Vagina (tissue), 2 donors: ENCODE measurements around the gene ZNF521. TPM values are rescaled to one million over a fixed set of nuclear protein-coding genes. Genes with fewer than 3 reads are reported as not detected.

Experiments
- DNase-seq, 2 donors: peaks; one replicate each; pipeline ENCODE4 v3.0.0-alpha.2; 2017; ENCODE audit errors: extremely low spot score in 2 of 2
- H3K27ac ChIP-seq: fragments of 200-600 bp; sonication (generic); one replicate; pipeline ENCODE4 v1.5.1; 2019
- H3K27me3 ChIP-seq: fragments of 200-600 bp; sonication (generic); one replicate; pipeline ENCODE4 v1.5.1; 2019
- H3K36me3 ChIP-seq, 2 donors: fragments of 200-600 bp; sonication (generic); one replicate each; pipeline ENCODE4 v1.5.1; 2017 to 2019
- H3K4me1 ChIP-seq: fragments of 200-600 bp; sonication (generic); one replicate; pipeline ENCODE4 v1.5.1; 2019
- H3K4me3 ChIP-seq, 2 donors: fragments of 200-600 bp; sonication (generic); 1 replicate in 1 of 2; 2 replicates in 1 of 2; pipeline ENCODE4 v1.5.1; 2016 to 2019
- H3K9me3 ChIP-seq: fragments of 200-600 bp; sonication (generic); one replicate; pipeline ENCODE4 v1.5.1; 2019
- CTCF ChIP-seq, 3 experiments: fragments of 450-650 bp in 2 of 3; fragments of 200-600 bp in 1 of 3; sonication (generic) in 1 of 3; IDR thresholded peaks; one replicate each; pipeline ENCODE4 v1.5.1; 2017 to 2019; ENCODE audit warnings: antibody characterized with exemption in 3 of 3, mild to moderate bottlenecking in 2 of 3, moderate library complexity in 2 of 3
- POLR2A ChIP-seq, 2 donors: fragments of 450-650 bp; IDR thresholded peaks; one replicate each; pipeline ENCODE4 v1.6.1; 2017; ENCODE audit warnings: antibody characterized with exemption in 2 of 2, mild to moderate bottlenecking in 2 of 2, moderate library complexity in 2 of 2
- POLR2AphosphoS5 ChIP-seq, 2 donors: sonication (generic); formaldehyde crosslinking; IDR thresholded peaks; one replicate each; pipeline ENCODE4 v1.9.0; 2017; ENCODE audit warnings: antibody characterized with exemption in 2 of 2, mild to moderate bottlenecking in 2 of 2, low read depth in 1 of 2; ENCODE audit not compliant: insufficient read depth in 1 of 2
- intact Hi-C: fragments of 100-400 bp; cut with DNase I; formaldehyde crosslinking; loops from one replicate; pipeline ENCODE4 v1.15.1; 2023
- total RNA-seq: library from RNA; depleted of rRNA; stranded (reverse); fragments of >200 nt; gene quantifications from one replicate; pipeline ENCODE4 v1.2.3, GENCODE V29; 2016

The ZNF521 gene
- total RNA-seq, 1 donor from 2014 or later: 18.7 TPM

GRCh38 chr18:25222648-25223047 is 129.3 kb downstream of the ZNF521 start:
- intact Hi-C loops: no loop called here
- H3K9me3 ChIP-seq: no peaks in the 10 kb centered on the region
- no peaks in the 10 kb centered on the region for H3K4me1 ChIP-seq

GRCh38 chr18:25210622-25211021 is 141.3 kb downstream of the ZNF521 start:
- no peaks in the 10 kb centered on the region for H3K9me3 ChIP-seq
- no peak overlapping the region for H3K4me3 ChIP-seq
- H3K4me1 ChIP-seq: no peaks in the 10 kb centered on the region
- TF ChIP-seq POLR2A (IDR thresholded peaks at IDR 0.05) (no peak), CTCF (IDR thresholded peaks at IDR 0.05) (no peak), POLR2AphosphoS5 (IDR thresholded peaks at IDR 0.05; ENCODE audit: insufficient read depth in 1 of 2, low read depth in 1 of 2) (no peak)
- no peak overlapping the region for H3K27ac ChIP-seq
- DNase-seq: no peak
- H3K36me3 ChIP-seq: no peaks in the 10 kb centered on the region
- no peaks in the 10 kb centered on the region for H3K27me3 ChIP-seq
- intact Hi-C loops: no loop called here

More at GRCh38 chr18:25222648-25223047, 129.3 kb downstream of the ZNF521 start:
- Histone ChIP-seq H3K36me3 (no peaks in the 10 kb centered on the region), H3K4me3 (no peak overlapping the region), H3K27ac (no peak overlapping the region), H3K27me3 (no peaks in the 10 kb centered on the region)
- no peak for DNase-seq
- no peak for TF ChIP-seq CTCF (IDR thresholded peaks at IDR 0.05)
- no peak for TF ChIP-seq POLR2AphosphoS5 (IDR thresholded peaks at IDR 0.05; ENCODE audit: insufficient read depth in 1 of 2, low read depth in 1 of 2)
- TF ChIP-seq POLR2A (IDR thresholded peaks at IDR 0.05): no peak

GRCh38 chr18:25192065-25192464 is 159.9 kb downstream of the ZNF521 start:
- intact Hi-C loops: no loop called here

GRCh38 chr18:25190472-25190871 is 161.5 kb downstream of the ZNF521 start:
- Histone ChIP-seq H3K27ac (no peak overlapping the region), H3K4me3 (no peak overlapping the region), H3K36me3 (no peaks in the 10 kb centered on the region), H3K9me3 (no peaks in the 10 kb centered on the region), H3K27me3 (no peaks in the 10 kb centered on the region), H3K4me1 (no peaks in the 10 kb centered on the region)
- intact Hi-C loops: no loop called here
- TF ChIP-seq POLR2AphosphoS5 (IDR thresholded peaks at IDR 0.05; ENCODE audit: insufficient read depth in 1 of 2, low read depth in 1 of 2) (no peak), CTCF (IDR thresholded peaks at IDR 0.05) (no peak), POLR2A (IDR thresholded peaks at IDR 0.05) (no peak)
- DNase-seq: no peak

More at GRCh38 chr18:25192065-25192464, 159.9 kb downstream of the ZNF521 start:
- H3K4me3 ChIP-seq: no peak overlapping the region
- H3K27me3 ChIP-seq: no peaks in the 10 kb centered on the region
- H3K9me3 ChIP-seq: no peaks in the 10 kb centered on the region
- no peak overlapping the region for H3K27ac ChIP-seq
- H3K36me3 ChIP-seq: no peaks in the 10 kb centered on the region
- DNase-seq: no peak
- H3K4me1 ChIP-seq: no peaks in the 10 kb centered on the region
- TF ChIP-seq CTCF (IDR thresholded peaks at IDR 0.05): no peak
- no peak for TF ChIP-seq POLR2A (IDR thresholded peaks at IDR 0.05)
- no peak for TF ChIP-seq POLR2AphosphoS5 (IDR thresholded peaks at IDR 0.05; ENCODE audit: insufficient read depth in 1 of 2, low read depth in 1 of 2)

- TF ChIP-seq POLR2AphosphoS5 (IDR thresholded peaks at IDR 0.05; ENCODE audit: insufficient read depth in 1 of 2, low read depth in 1 of 2): no peak
- TF ChIP-seq CTCF (IDR thresholded peaks at IDR 0.05): no peak
- TF ChIP-seq POLR2A (IDR thresholded peaks at IDR 0.05): no peak
- H3K27ac ChIP-seq: no peak overlapping the region
- intact Hi-C loops: no loop called here
Measured at GRCh38 chr18:25189391-25190185, 162.4 kb downstream of the ZNF521 start.

More at GRCh38 chr18:25189391-25190185, 162.4 kb downstream of the ZNF521 start:
- Histone ChIP-seq H3K36me3 (no peaks in the 10 kb centered on the region), H3K4me1 (no peaks in the 10 kb centered on the region), H3K4me3 (no peak overlapping the region), H3K9me3 (no peaks in the 10 kb centered on the region), H3K27me3 (no peaks in the 10 kb centered on the region)
- no peak for DNase-seq
